BJ (cell line): Measurements from ENCODE around the gene NAP1L4. TPM values are rescaled to one million over a fixed set of nuclear protein-coding genes. Genes with fewer than 3 reads are reported as not detected.

Experiments
- CTCF ChIA-PET: fragments of 350-600 bp; formaldehyde crosslinking; extraction: SDS; loops from one replicate; lab custom pipeline; 2021; ENCODE audit warnings: antibody characterized with exemption, inconsistent platforms; lab: Yijun Ruan, JAX
- POLR2A ChIA-PET: fragments of 300-600 bp; sonication (Branson Sonifier 250); formaldehyde crosslinking; extraction: SDS; loops from one replicate; lab custom pipeline; 2021; ENCODE audit warnings: antibody characterized with exemption; lab: Charles Lee
- DNase-seq: peaks from one replicate; pipeline ENCODE4 v3.0.0-alpha.2; 2011; ENCODE audit warnings: low read depth
- H3K27me3 ChIP-seq: 2 replicates; pipeline ENCODE4 v1.6.0; 2011; ENCODE audit warnings: low read length; ENCODE audit not compliant: control insufficient read depth, insufficient read depth
- H3K36me3 ChIP-seq: 2 replicates; pipeline ENCODE4 v1.5.1; 2011; ENCODE audit warnings: low read length; ENCODE audit not compliant: control insufficient read depth, insufficient read depth
- H3K4me3 ChIP-seq: 2 replicates; pipeline ENCODE4 v1.5.1; 2011; ENCODE audit warnings: low read depth, mild to moderate bottlenecking, control low read depth, low read length
- polyA plus RNA-seq: library from polyadenylated mRNA; depleted of rRNA; stranded (reverse); fragments of >200 nt; gene quantifications from 2 replicates; pipeline ENCODE4 v1.2.3, GENCODE V29; 2011
- TF ChIP-seq, protein P1 (sequence below): IDR thresholded peaks from 2 replicates; pipeline ENCODE4 v1.5.1; 2011; ENCODE audit warnings: low read depth, mild to moderate bottlenecking, control low read depth, inconsistent platforms, low read length, moderate library complexity; ENCODE audit not compliant: insufficient read depth

The NAP1L4 gene
- polyA plus RNA-seq, 1 experiment = 65.1 TPM

DNA sequence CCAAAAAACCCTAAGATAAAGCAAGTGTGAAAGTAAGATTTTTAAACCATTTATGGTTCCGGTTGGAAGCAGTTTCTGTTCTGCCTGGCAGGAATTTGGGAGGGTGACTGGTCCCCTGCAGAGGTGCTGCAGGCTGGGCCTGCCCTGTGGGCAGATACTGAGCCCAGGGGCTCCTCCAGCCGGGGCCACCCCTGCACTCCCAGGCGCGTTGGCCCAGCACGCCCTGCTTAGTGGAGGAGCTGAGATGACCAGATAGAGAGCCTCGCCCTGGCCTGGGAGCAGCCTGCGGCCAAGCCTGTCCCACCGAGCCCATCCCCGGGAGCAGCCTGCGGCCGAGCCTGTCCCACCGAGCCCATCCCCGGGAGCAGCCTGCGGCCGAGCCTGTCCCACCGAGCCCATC is 70.9 kb downstream of the NAP1L4 start:
- no peak overlapping the region for H3K4me3 ChIP-seq
- TF ChIP-seq, protein P1, sequence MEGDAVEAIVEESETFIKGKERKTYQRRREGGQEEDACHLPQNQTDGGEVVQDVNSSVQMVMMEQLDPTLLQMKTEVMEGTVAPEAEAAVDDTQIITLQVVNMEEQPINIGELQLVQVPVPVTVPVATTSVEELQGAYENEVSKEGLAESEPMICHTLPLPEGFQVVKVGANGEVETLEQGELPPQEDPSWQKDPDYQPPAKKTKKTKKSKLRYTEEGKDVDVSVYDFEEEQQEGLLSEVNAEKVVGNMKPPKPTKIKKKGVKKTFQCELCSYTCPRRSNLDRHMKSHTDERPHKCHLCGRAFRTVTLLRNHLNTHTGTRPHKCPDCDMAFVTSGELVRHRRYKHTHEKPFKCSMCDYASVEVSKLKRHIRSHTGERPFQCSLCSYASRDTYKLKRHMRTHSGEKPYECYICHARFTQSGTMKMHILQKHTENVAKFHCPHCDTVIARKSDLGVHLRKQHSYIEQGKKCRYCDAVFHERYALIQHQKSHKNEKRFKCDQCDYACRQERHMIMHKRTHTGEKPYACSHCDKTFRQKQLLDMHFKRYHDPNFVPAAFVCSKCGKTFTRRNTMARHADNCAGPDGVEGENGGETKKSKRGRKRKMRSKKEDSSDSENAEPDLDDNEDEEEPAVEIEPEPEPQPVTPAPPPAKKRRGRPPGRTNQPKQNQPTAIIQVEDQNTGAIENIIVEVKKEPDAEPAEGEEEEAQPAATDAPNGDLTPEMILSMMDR = no peak

DNA sequence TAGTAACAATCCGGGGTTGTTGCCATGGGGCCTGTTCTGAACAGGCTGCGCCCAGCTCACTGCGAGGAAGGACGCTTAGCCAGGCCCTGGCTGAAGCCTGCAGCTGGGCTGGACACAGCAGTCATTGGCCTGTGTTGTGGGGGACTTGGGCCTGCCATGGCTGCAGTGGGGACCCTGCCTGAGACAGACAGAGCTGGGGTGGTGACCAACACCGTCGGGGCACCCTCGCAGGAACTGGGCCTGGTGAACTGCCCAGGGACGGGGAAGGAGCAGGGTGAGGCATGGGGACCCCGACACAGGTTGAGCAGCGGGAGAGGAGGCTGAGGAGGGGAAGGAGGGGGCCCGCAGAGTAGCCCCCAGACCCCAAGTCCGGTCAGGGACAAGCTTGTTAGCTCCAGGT is 71.8 kb downstream of the NAP1L4 start:
- ChIA-PET POLR2A (interaction anchor here (0.5 kb wide), 1 partner anchor 19 kb away, joined by 3 read pairs; no protein-coding TSS in a partner anchor), CTCF (interaction anchor here (0.8 to 1.3 kb wide), 4 partner anchors 9 to 389 kb away, joined by 3 read pairs; partner anchors contain the start of gene PHLDA2)
- H3K36me3 ChIP-seq = peaks cover 2% of the 10 kb centered on the region; the same call in 1 of the 2 replicates
- no peak for DNase-seq
- TF ChIP-seq, protein P1 = no peak
- no peaks in the 10 kb centered on the region for H3K27me3 ChIP-seq
- H3K4me3 ChIP-seq = no peak overlapping the region

More for the DNA sequence above, 70.9 kb downstream of the NAP1L4 start:
- no peaks in the 10 kb centered on the region for H3K27me3 ChIP-seq
- no peak for DNase-seq
- ChIA-PET CTCF (no interaction called here), POLR2A (no interaction called here)
- H3K36me3 ChIP-seq = peaks cover 2% of the 10 kb centered on the region; the same call in 1 of the 2 replicates

DNA sequence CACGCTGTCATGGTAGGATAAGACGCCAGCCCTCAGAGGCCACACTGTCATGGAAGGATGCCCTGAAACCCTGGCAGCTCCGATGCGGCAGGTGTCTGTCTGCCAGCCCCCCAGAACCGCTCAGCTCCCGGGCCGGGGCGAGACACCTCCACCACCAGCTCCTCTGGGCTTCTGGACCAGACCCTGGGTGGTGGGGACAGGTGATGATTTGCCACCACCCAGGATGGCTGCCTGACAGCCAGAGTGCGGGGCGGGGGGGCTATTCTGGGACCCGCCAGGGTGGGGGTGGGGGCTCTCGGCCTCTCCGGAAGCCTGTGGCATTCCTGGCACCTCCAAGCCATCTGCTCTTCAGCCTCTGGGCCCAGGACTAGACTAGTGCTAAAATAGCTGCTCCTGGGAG is 72.3 kb downstream of the NAP1L4 start:
- TF ChIP-seq, protein P1 = no peak
- peaks cover 2% of the 10 kb centered on the region; the same call in 1 of the 2 replicates for H3K36me3 ChIP-seq
- no peak overlapping the region for H3K4me3 ChIP-seq
- no peaks in the 10 kb centered on the region for H3K27me3 ChIP-seq
- no peak for DNase-seq
- CTCF ChIA-PET = interaction anchor here (0.8 to 1.3 kb wide), 4 partner anchors 9 to 389 kb away, joined by 3 read pairs; partner anchors contain the start of gene PHLDA2
- POLR2A ChIA-PET = no interaction called here

DNA sequence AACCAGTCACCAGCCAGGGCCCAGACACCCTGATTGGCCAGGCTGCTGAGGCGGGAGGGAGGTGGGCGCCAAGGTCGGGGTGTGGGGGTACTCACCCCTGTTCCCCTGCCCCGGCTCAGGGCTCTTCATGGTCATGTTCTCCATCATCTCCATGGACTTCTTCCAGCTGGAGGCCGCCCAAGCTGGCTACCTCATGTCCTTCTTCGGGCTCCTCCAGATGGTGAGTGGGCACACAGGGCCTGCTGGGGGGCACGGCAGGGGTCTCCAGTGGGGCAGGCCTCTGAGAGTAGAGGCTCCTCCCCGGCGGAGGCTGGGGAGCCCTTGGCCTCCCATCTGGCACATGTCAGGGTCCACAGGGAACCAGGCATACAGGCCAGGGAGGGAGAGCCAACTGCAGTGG is 72.9 kb downstream of the NAP1L4 start:
- peaks cover 2% of the 10 kb centered on the region; the same call in 1 of the 2 replicates for H3K36me3 ChIP-seq
- TF ChIP-seq, protein P1 = no peak
- H3K27me3 ChIP-seq = no peaks in the 10 kb centered on the region
- DNase-seq = no peak
- POLR2A ChIA-PET = no interaction called here
- CTCF ChIA-PET = interaction anchor here (0.9 to 2.5 kb wide), 3 partner anchors 11 to 388 kb away, joined by 3 to 7 read pairs (median 3); partner anchors contain the start of gene PHLDA2
- no peak overlapping the region for H3K4me3 ChIP-seq

DNA sequence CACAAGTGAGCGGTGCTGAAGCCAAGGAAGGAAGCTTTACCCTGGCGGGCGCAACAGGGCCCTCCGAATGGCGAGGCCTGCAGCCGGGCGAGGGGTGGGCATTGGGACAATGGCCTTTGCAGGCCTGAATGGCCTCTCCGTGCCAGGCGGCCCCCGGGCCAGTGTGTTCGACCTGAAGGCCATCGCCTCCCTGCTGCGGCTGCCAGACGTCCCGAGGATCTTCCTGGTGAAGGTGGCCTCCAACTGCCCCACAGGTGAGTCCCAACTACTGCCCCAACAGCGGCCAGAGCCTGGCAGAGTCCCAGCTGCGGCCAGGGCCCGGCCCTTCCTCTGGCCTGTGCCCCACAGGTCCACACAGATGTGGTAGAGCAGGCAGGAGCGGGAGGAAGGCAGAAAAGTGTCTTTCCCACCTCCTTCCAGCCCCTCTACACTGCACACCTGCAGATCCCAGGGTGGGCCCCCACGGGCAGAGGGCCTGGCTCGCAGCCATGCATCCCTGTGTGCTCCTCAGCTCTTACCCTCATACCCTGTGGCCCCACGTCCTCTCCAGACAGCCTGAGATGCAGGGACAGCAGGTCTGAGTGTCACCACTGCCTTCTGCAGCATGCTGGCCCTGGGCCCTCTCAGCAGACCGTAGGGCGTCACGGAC is 74.2 kb downstream of the NAP1L4 start:
- no peaks in the 10 kb centered on the region for H3K36me3 ChIP-seq
- no peaks in the 10 kb centered on the region for H3K27me3 ChIP-seq
- DNase-seq = no peak
- CTCF ChIA-PET = interaction anchor here (0.6 to 2.5 kb wide), 3 partner anchors 12 to 15 kb away, joined by 3 to 7 read pairs (median 3); partner anchors contain the start of gene PHLDA2
- POLR2A ChIA-PET = no interaction called here
- no peak overlapping the region for H3K4me3 ChIP-seq
- TF ChIP-seq, protein P1 = no peak
